ENCODE results near the gene DTD2. TPM values are rescaled to one million over a fixed set of nuclear protein-coding genes. Genes with fewer than 3 reads are reported as not detected.

Gene DTD2
- polyA plus RNA-seq, 1 experiment, result 16.4 TPM

DNA sequence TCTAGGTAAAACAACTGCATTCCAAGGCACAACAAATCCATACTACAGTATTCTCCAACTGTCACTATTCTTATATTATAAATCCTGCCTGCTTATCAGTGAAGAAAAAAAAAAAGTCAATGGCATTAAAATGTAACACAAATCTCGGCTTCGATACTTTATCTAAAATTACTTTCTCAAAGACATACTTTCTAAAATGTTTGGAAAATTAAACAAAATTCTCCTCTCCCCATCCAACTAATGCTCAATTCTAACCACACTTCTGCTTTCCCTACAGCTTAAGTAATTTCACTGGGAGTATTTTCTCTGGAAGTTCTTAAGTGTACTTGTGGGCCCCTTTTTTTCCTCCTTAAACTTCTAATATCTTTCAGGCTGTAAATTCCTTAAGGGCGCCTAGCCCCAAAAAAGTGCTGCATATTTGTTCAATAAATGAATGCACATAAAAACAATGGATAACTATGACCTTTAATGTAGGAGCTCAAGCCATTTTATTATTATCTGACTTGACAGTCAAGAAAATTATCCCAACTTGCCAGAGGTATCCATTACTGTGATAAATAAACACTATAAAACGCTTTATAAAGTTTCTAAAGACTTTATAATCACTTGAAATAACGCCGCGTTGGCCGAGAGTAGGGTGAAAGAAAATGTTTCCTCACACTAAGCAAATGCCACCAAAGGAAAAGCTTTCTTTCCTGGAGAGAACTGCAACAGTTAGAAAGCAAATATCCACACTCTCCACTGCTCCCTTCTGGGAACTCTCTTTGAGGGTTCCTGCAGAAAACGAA lies 37.9 kb downstream of the DTD2 start:
- TF ChIP-seq, protein P1, sequence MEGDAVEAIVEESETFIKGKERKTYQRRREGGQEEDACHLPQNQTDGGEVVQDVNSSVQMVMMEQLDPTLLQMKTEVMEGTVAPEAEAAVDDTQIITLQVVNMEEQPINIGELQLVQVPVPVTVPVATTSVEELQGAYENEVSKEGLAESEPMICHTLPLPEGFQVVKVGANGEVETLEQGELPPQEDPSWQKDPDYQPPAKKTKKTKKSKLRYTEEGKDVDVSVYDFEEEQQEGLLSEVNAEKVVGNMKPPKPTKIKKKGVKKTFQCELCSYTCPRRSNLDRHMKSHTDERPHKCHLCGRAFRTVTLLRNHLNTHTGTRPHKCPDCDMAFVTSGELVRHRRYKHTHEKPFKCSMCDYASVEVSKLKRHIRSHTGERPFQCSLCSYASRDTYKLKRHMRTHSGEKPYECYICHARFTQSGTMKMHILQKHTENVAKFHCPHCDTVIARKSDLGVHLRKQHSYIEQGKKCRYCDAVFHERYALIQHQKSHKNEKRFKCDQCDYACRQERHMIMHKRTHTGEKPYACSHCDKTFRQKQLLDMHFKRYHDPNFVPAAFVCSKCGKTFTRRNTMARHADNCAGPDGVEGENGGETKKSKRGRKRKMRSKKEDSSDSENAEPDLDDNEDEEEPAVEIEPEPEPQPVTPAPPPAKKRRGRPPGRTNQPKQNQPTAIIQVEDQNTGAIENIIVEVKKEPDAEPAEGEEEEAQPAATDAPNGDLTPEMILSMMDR (IDR thresholded peaks at IDR 0.05; ENCODE audit: insufficient read depth, low read depth, low read length), result no peak
- ChIA-PET POLR2A (interaction anchor here (1.7 kb wide), 1 partner anchor 16 kb away, joined by 7 read pairs; no protein-coding TSS in a partner anchor), CTCF (interaction anchor here (1.1 to 1.8 kb wide), 4 partner anchors 15 to 59 kb away, joined by 3 to 10 read pairs (median 4); no protein-coding TSS in a partner anchor)
- Histone ChIP-seq H3K36me3 (ENCODE audit: control insufficient read depth, insufficient read depth, low read length) (no peaks in the 10 kb centered on the region), H3K4me3 (ENCODE audit: low read depth, low read length) (peak overlapping the region; percentile 100), H3K27me3 (ENCODE audit: control insufficient read depth, insufficient read depth, low read length) (no peaks in the 10 kb centered on the region)
- DNase-seq (ENCODE audit: low read depth), result no peak

DNA sequence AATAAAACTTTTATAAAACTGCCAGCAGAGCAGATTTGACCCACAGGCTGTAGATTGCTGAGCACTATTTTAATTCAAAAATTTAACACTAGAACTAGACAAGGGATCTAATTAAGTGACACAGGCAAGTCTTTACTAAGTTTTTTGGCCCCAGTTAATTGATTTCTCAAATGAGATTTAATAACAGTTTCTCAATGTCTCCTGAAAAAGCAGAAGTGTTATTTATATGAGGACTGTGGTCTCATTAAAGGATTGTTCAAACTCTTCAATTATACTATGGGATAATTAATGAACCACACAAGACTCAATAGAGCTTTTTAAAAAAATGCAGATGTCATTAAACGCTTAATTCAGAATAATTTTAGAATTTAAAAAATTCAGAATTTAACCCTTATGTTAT lies 38.9 kb downstream of the DTD2 start:
- ChIA-PET CTCF (no interaction called here), POLR2A (no interaction called here)
- no peak for DNase-seq (ENCODE audit: low read depth)
- Histone ChIP-seq H3K4me3 (ENCODE audit: low read depth, low read length) (no peak overlapping the region), H3K27me3 (ENCODE audit: control insufficient read depth, insufficient read depth, low read length) (no peaks in the 10 kb centered on the region), H3K36me3 (ENCODE audit: control insufficient read depth, insufficient read depth, low read length) (no peaks in the 10 kb centered on the region)
- TF ChIP-seq, protein P1 (IDR thresholded peaks at IDR 0.05; ENCODE audit: insufficient read depth, low read depth, low read length), result no peak

DNA sequence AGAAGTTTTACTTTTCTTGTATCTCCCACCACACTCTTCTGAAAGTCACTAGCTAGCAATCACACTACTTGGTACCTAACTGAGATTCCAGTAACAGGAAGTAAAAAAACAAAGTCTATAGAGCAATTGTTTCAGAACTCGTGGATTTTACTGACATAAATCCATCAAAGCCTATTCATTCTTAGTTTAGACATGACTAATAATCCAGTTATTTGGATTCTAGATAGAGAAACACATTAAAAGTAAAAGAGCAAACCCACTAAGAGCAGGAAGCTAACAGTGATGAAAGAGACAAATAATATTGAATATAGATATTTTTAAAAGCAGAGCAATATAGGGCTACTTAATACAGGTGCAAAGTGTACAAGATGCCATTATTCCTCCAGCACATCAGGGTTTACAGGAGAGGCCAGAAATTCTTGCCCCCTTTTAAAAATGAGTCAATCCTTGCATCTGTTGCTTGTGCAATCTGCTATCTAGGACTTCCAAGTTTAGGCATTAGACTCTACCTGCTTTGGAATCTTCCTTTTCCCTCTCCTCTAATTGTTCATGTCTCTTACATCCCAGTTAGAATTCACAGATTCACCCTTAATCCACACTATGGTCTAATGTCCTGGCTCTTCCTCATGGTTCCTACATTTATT lies 43.0 kb downstream of the DTD2 start:
- Histone ChIP-seq H3K27me3 (ENCODE audit: control insufficient read depth, insufficient read depth, low read length) (no peaks in the 10 kb centered on the region), H3K4me3 (ENCODE audit: low read depth, low read length) (no peak overlapping the region), H3K36me3 (ENCODE audit: control insufficient read depth, insufficient read depth, low read length) (no peaks in the 10 kb centered on the region)
- no peak for DNase-seq (ENCODE audit: low read depth)
- ChIA-PET CTCF (interaction anchor here (2.1 kb wide), 1 partner anchor 35 kb away, joined by 9 read pairs; no protein-coding TSS in a partner anchor), POLR2A (no interaction called here)
- TF ChIP-seq, protein P1 (IDR thresholded peaks at IDR 0.05; ENCODE audit: insufficient read depth, low read depth, low read length), result no peak

DNA sequence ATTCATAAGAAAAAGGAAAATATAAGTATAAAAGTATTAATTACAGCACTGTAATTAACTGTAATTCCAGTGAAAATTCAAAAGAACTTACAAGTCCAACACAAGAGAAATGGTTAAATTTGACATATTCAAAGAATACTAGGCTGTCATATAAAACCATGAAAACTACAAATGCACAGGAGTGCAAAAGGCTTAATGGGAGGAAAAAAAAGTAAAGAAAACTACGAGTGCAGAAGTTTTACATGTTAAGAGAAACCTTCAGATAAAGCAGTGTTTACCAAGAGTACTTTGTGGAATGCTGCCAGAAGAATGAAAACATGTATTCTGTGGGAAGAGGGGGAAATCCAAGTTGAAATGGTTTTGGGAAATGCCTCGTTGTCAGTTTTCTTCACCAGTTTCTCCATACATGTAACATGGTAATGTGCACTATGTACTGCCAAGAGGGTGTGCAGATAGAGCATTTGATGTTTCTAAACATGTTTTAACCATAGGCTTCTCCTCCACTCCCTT lies 46.0 kb downstream of the DTD2 start:
- ChIA-PET CTCF (no interaction called here), POLR2A (no interaction called here)
- Histone ChIP-seq H3K27me3 (ENCODE audit: control insufficient read depth, insufficient read depth, low read length) (no peaks in the 10 kb centered on the region), H3K36me3 (ENCODE audit: control insufficient read depth, insufficient read depth, low read length) (no peaks in the 10 kb centered on the region), H3K4me3 (ENCODE audit: low read depth, low read length) (no peak overlapping the region)
- no peak for DNase-seq (ENCODE audit: low read depth)
- TF ChIP-seq, protein P1 (IDR thresholded peaks at IDR 0.05; ENCODE audit: insufficient read depth, low read depth, low read length), result no peak

DNA sequence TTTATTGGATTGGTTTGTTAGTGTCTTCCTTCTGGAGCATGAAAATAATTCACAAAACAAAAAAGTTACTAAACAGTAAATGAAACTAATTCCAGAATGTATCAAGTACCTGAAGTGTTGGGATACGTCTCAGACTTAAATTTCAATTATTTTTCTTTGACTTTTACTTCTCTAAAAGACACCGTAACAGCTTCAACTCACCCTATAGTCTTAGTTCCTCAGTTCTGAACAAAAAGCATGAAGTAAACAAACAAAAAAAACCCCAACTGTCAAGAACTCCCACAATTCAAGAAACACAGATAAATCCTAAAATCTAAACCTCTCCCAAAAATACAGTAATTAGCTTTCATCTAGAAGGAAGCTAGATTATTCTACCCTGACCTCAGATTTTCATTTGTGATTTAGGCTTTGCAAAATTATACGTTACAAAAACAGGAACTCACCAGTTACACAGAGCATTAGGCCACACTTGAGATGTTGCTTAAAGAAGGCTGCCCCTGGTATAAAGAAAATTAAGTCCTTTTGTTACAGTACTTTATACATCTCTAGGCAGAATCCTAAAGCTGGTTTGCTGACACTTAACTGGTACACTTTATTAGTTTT lies 47.2 kb downstream of the DTD2 start:
- H3K36me3 ChIP-seq (ENCODE audit: control insufficient read depth, insufficient read depth, low read length), result no peaks in the 10 kb centered on the region
- POLR2A ChIA-PET, result no interaction called here
- CTCF ChIA-PET, result interaction anchor here (0.6 kb wide), 1 partner anchor 11 kb away, joined by 4 read pairs; no protein-coding TSS in a partner anchor
- H3K4me3 ChIP-seq (ENCODE audit: low read depth, low read length), result no peak overlapping the region
- DNase-seq (ENCODE audit: low read depth), result no peak
- TF ChIP-seq, protein P1 (IDR thresholded peaks at IDR 0.05; ENCODE audit: insufficient read depth, low read depth, low read length), result no peak
- H3K27me3 ChIP-seq (ENCODE audit: control insufficient read depth, insufficient read depth, low read length), result no peaks in the 10 kb centered on the region

Data from BJ (cell line).